SK-N-SH (cell line): Measurements from ENCODE around the gene POU6F1. TPM values are rescaled to one million over a fixed set of nuclear protein-coding genes. Genes with fewer than 3 reads are reported as not detected.
"Not testable (repeated sequence)": the region's sequence is repeated elsewhere in the genome, so short reads cannot be mapped to it uniquely, and the experiment has no call there.

ENCODE experiments used
- CTCF ChIA-PET: fragments of 300-600, 350-600 bp; formaldehyde crosslinking; extraction: SDS; loops from one replicate; lab custom pipeline; 2021; lab: Yijun Ruan, JAX
- POLR2A ChIA-PET: fragments of 350-600 bp; sonication (Branson Sonifier 250); formaldehyde crosslinking; extraction: SDS; loops from one replicate; lab custom pipeline; 2020; ENCODE audit warnings: antibody characterized with exemption, inconsistent platforms; lab: Yijun Ruan, JAX
- DNase-seq: peaks from one replicate; pipeline ENCODE4 v3.0.0; 2012
- H2AFZ ChIP-seq: fragments of 200-600 bp; sonication (generic); 2 replicates; pipeline ENCODE4 v1.8.1; 2016; ENCODE audit warnings: antibody characterized with exemption, mild to moderate bottlenecking, low read depth
- H3F3A ChIP-seq: fragments of 200-600 bp; sonication (generic); replicated peaks from 2 replicates; pipeline ENCODE3; 2016; ENCODE audit warnings: antibody characterized with exemption, mild to moderate bottlenecking; ENCODE audit not compliant: insufficient read depth
- H3K27ac ChIP-seq, 2 experiments: fragments of 200-500 bp in 1 of 2; fragments of 200-600 bp in 1 of 2; sonication (Bioruptor generic) in 1 of 2; sonication (generic), shearing (Covaris generic) in 1 of 2; 2 replicates each; pipeline versions ENCODE4 v1.5.1 to v1.6.1; 2014 to 2016; ENCODE audit warnings: low read depth in 2 of 2, inconsistent platforms in 1 of 2, low read length in 1 of 2, mild to moderate bottlenecking in 1 of 2, mixed read lengths in 1 of 2
- H3K27me3 ChIP-seq: fragments of 200-600 bp; sonication (generic), shearing (Covaris generic); 2 replicates; pipeline ENCODE4 v1.6.1; 2016; ENCODE audit warnings: mixed run types; ENCODE audit not compliant: insufficient read depth
- H3K36me3 ChIP-seq, 2 experiments: fragments of 200-500 bp in 1 of 2; fragments of 200-600 bp in 1 of 2; sonication (Bioruptor generic) in 1 of 2; sonication (generic) in 1 of 2; replicated peaks in 1 of 2; 2 replicates each; pipeline versions ENCODE3 to v1.5.1; 2014 to 2016; ENCODE audit warnings: low read length in 1 of 2, mild to moderate bottlenecking in 1 of 2; ENCODE audit not compliant: insufficient read depth in 2 of 2, control insufficient read depth in 1 of 2
- H3K4me1 ChIP-seq, 2 experiments: fragments of 200-500 bp in 1 of 2; fragments of 200-600 bp in 1 of 2; sonication (Bioruptor generic) in 1 of 2; sonication (generic), shearing (Covaris generic) in 1 of 2; 2 replicates each; pipeline versions ENCODE4 v1.5.1 to v1.6.1; 2014 to 2016; ENCODE audit warnings: low read depth in 1 of 2, low read length in 1 of 2, mixed run types in 1 of 2; ENCODE audit not compliant: insufficient read depth in 2 of 2, control insufficient read depth in 1 of 2
- H3K4me2 ChIP-seq: fragments of 200-600 bp; sonication (generic), shearing (Covaris generic); 2 replicates; pipeline ENCODE4 v1.6.1; 2017; ENCODE audit warnings: mixed run types
- H3K4me3 ChIP-seq, 2 experiments: fragments of 200-500 bp in 1 of 2; fragments of 200-600 bp in 1 of 2; sonication (Bioruptor generic) in 1 of 2; sonication (generic), shearing (Covaris generic) in 1 of 2; 2 replicates each; pipeline versions ENCODE4 v1.5.1 to v1.8.1; 2014 to 2016; ENCODE audit warnings: low read depth in 2 of 2, inconsistent platforms in 1 of 2, low read length in 1 of 2, mild to moderate bottlenecking in 1 of 2, mixed read lengths in 1 of 2, moderate library complexity in 1 of 2
- H3K79me2 ChIP-seq: fragments of 200-600 bp; sonication (generic); 2 replicates; pipeline ENCODE4 v1.8.1; 2017; ENCODE audit warnings: mild to moderate bottlenecking; ENCODE audit not compliant: insufficient read depth
- H3K9ac ChIP-seq: fragments of 200-600 bp; sonication (generic); 2 replicates; pipeline ENCODE4 v1.6.1; 2017; ENCODE audit warnings: mixed run types
- H3K9me2 ChIP-seq: fragments of 200-600 bp; sonication (generic); 2 replicates; pipeline ENCODE4 v1.6.1; 2017; ENCODE audit warnings: mixed run types
- H3K9me3 ChIP-seq: fragments of 200-600 bp; sonication (generic); 2 replicates; pipeline ENCODE4 v1.6.1; 2017; ENCODE audit warnings: mixed run types, mild to moderate bottlenecking, moderate library complexity
- H4K20me1 ChIP-seq: fragments of 200-600 bp; sonication (generic); 2 replicates; pipeline ENCODE4 v1.6.1; 2017; ENCODE audit warnings: mild to moderate bottlenecking, mixed run types; ENCODE audit not compliant: insufficient read depth
- ELF1 ChIP-seq: IDR thresholded peaks from 2 replicates; pipeline ENCODE4 v1.4.0; 2012
- EZH2phosphoT487 ChIP-seq: fragments of 200-600 bp; sonication (generic); IDR thresholded peaks from 2 replicates; pipeline ENCODE4 v1.6.1; 2017; ENCODE audit warnings: low read depth, mixed run types, mild to moderate bottlenecking, antibody characterized with exemption, moderate library complexity, borderline replicate concordance
- FOXJ3 ChIP-seq: sonication (generic); formaldehyde crosslinking; IDR thresholded peaks from 2 replicates; pipeline ENCODE4 v1.5.1; 2020; ENCODE audit warnings: mild to moderate bottlenecking, missing genetic modification reagents
- FOXM1 ChIP-seq: IDR thresholded peaks from 2 replicates; pipeline ENCODE4 v1.4.0; 2012; ENCODE audit warnings: low read depth, mild to moderate bottlenecking
- GABPA ChIP-seq: IDR thresholded peaks from 2 replicates; pipeline ENCODE4 v1.4.0; 2012; ENCODE audit warnings: low read depth, mild to moderate bottlenecking
- GATA2 ChIP-seq: sonication (generic); formaldehyde crosslinking; IDR thresholded peaks from 2 replicates; pipeline ENCODE4 v1.5.0; 2020; ENCODE audit warnings: mild to moderate bottlenecking, missing genetic modification reagents
- IRF3 ChIP-seq: fragments of 150-350 bp; IDR thresholded peaks from 2 replicates; pipeline ENCODE4 v1.6.1; 2016; ENCODE audit warnings: mild to moderate bottlenecking, low read depth, low read length
- MEF2A ChIP-seq: IDR thresholded peaks from 2 replicates; pipeline ENCODE4 v1.4.0; 2012; ENCODE audit warnings: low read depth, borderline replicate concordance
- RCOR1 ChIP-seq: fragments of 150-350 bp; IDR thresholded peaks from 2 replicates; pipeline ENCODE4 v1.6.1; 2017; ENCODE audit warnings: antibody characterized with exemption, low read length
- RFX5 ChIP-seq: IDR thresholded peaks from 2 replicates; pipeline ENCODE4 v1.6.1; 2012; ENCODE audit warnings: mild to moderate bottlenecking, improper control_type of control experiment, low read length
- WGBS: methylation state at CpG from one replicate; pipeline ENCODE4 v1.1.6; 2017; ENCODE audit warnings: low lambda C conversion rate; 5-methylcytosine and 5-hydroxymethylcytosine counted together
- polyA plus RNA-seq, 3 experiments: library from polyadenylated mRNA; depleted of rRNA; stranded (reverse); fragments of >200 nt; gene quantifications; 2 replicates each; pipeline ENCODE4 v1.2.3, GENCODE V29; 2012

The POU6F1 gene
- polyA plus RNA-seq, 1 of the 3 experiments (the other 2 are of a cell fraction) = 1.9 TPM

- no peak for TF ChIP-seq IRF3
- TF ChIP-seq ELF1 = no peak
- no peak for TF ChIP-seq FOXM1
- no peak for TF ChIP-seq EZH2phosphoT487
- no peak for TF ChIP-seq RCOR1
Observed at GRCh38 chr12:51225234-51225633, 7.4 kb upstream of the POU6F1 start (continued).

- Histone ChIP-seq H4K20me1 (no peaks in the 10 kb centered on the region), H3K4me1 (no peaks in the 10 kb centered on the region), H3K27me3 (no peaks in the 10 kb centered on the region), H3K9me3 (no peaks in the 10 kb centered on the region), H3K9me2 (no peaks in the 10 kb centered on the region), H3K4me3 (no peak overlapping the region), H3F3A (peaks cover 4% of the 10 kb centered on the region), H3K79me2 (no peaks in the 10 kb centered on the region), H2AFZ (no peak overlapping the region), H3K36me3 (no peaks in the 10 kb centered on the region), H3K4me2 (no peak overlapping the region), H3K27ac (no peak overlapping the region), H3K9ac (no peak overlapping the region)
- 75% methylated on average over 3 of the region's 3 CpGs for WGBS
- ChIA-PET POLR2A (no interaction called here), CTCF (interaction anchor here (1.0 to 1.1 kb wide), 2 partner anchors 28 to 162 kb away, joined by 3 read pairs; no protein-coding TSS in a partner anchor)
- no peak for DNase-seq
- TF ChIP-seq FOXM1 (no peak), IRF3 (no peak), RFX5 (no peak), GABPA (no peak), MEF2A (no peak)
Observed at GRCh38 chr12:51224625-51225024, 6.8 kb upstream of the POU6F1 start.

- POLR2A ChIA-PET = no interaction called here
- no peaks in the 10 kb centered on the region for H4K20me1 ChIP-seq
- H3K9me2 ChIP-seq = no peaks in the 10 kb centered on the region
- no peak overlapping the region for H3K27ac ChIP-seq
- CTCF ChIA-PET = no interaction called here
- no peak overlapping the region for H3K4me2 ChIP-seq
- no peaks in the 10 kb centered on the region for H3K27me3 ChIP-seq
- H3K36me3 ChIP-seq = no peaks in the 10 kb centered on the region
- DNase-seq = no peak
- no peaks in the 10 kb centered on the region for H3K9me3 ChIP-seq
- 62% methylated on average over 7 of the region's 7 CpGs for WGBS
- no peaks in the 10 kb centered on the region for H3K79me2 ChIP-seq
- H3K9ac ChIP-seq = no peak overlapping the region
- H3K4me1 ChIP-seq = peaks cover 0 to 8% of the 10 kb centered on the region in 2 experiments; a peak in 1 of 4 replicates
- no peak overlapping the region for H2AFZ ChIP-seq
- no peak for TF ChIP-seq MEF2A
- no peak for TF ChIP-seq FOXJ3 (CRISPR knock-in tag)
- no peak for TF ChIP-seq GATA2 (CRISPR knock-in tag)
- no peak for TF ChIP-seq IRF3
- TF ChIP-seq RFX5 = no peak
- no peak for TF ChIP-seq RCOR1
- peaks cover 12% of the 10 kb centered on the region for H3F3A ChIP-seq
- H3K4me3 ChIP-seq = no peak overlapping the region
Observed at GRCh38 chr12:51222461-51222860, 4.6 kb upstream of the POU6F1 start.

- H3K27ac ChIP-seq, H3K36me3 ChIP-seq, H3K27me3 ChIP-seq, H3K79me2 ChIP-seq, H3K9ac ChIP-seq, H3K9me3 ChIP-seq, DNase-seq, H3K4me3 ChIP-seq, H3K4me2 ChIP-seq, CTCF ChIA-PET, H4K20me1 ChIP-seq, H2AFZ ChIP-seq, H3K9me2 ChIP-seq, POLR2A ChIA-PET, H3K4me1 ChIP-seq: not testable (repeated sequence)
- 92% methylated on average over 12 of the region's 12 CpGs for WGBS
- H3F3A ChIP-seq = peaks cover 25% of the 10 kb centered on the region
Observed at GRCh38 chr12:51219857-51220256, 2.0 kb upstream of the POU6F1 start.
